GM19324 (cell line): ENCODE results near the gene SLC22A8.
"Not testable (repeated sequence)": the region's sequence is repeated elsewhere in the genome, so short reads cannot be mapped to it uniquely, and the experiment has no call there.

Source experiments
- ATAC-seq: cut with Tn5 transposase; IDR thresholded peaks from one replicate; pipeline ENCODE4 v1.9.1; 2021; ENCODE audit warnings: mild to moderate bottlenecking, moderate library complexity; ENCODE audit not compliant: unreplicated experiment, low FRiP score

SLC22A8 gene, protein sequence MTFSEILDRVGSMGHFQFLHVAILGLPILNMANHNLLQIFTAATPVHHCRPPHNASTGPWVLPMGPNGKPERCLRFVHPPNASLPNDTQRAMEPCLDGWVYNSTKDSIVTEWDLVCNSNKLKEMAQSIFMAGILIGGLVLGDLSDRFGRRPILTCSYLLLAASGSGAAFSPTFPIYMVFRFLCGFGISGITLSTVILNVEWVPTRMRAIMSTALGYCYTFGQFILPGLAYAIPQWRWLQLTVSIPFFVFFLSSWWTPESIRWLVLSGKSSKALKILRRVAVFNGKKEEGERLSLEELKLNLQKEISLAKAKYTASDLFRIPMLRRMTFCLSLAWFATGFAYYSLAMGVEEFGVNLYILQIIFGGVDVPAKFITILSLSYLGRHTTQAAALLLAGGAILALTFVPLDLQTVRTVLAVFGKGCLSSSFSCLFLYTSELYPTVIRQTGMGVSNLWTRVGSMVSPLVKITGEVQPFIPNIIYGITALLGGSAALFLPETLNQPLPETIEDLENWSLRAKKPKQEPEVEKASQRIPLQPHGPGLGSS

DNA sequence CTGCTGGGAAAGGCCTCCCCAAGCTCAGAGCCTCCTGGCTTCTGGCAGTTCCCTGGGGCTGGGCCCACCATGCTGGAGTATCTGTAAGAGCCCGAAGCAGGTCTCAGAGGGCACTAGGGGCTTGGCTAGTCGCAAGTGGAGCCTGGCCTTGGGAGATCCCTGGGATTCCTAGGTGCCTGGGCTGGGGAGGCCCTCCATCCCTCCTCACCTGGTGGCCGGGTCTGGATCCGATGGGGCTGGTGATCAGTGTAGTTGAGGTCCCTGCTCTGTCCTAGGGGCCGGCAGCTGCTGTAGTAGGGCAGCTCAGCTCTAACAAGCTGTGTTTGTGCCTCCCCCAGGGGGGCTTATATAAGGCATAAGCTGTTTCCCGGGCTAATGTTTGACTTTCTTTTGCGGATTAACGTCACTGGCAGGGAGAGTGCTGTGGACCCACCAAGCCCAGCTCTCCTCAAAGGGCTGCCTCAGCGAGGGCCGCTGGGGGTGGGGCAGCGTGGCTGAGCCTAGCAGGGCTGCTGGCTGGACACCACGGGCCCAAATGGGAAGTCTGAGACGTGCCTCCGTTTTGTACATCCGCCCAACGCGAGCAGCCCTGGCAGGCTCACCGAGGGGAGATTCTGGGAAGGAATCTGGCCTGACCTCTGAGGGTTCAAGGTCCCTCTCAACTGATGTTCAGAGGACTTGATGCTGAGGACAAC lies at the start of gene SLC22A8:
SLC22A8 (minus strand) TSS at position 321 of the 695 bp plus-strand sequence. CDS start 883 bp downstream, outside the sequence.
- ATAC-seq: no peak

DNA sequence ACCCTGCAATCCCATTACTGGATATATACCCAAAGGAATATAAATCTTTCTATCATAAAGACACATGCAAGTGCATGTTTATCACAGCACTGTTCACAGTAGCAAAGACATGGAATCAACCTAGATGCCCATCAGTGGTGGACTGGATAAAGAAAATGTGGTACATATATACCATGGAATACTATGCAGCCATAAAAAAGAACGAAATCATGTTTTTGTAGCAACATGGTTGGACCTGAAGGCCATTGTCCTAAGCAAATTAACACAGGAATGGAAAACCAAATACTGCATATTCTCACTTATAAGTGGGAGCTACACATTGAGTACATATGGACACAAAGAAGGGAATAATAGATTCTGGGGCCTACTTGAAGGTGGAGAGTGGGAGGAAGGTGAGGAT lies 30.6 kb upstream of the SLC22A8 start:
- not testable (repeated sequence) for ATAC-seq

- no peak for ATAC-seq
Measured at GRCh38 chr11:63042596-63042995, 27.0 kb upstream of the SLC22A8 start.

- no peak for ATAC-seq
Measured at GRCh38 chr11:63032457-63032856, 16.8 kb upstream of the SLC22A8 start.

- ATAC-seq: no peak
Measured at GRCh38 chr11:63023841-63024648, 8.4 kb upstream of the SLC22A8 start.

DNA sequence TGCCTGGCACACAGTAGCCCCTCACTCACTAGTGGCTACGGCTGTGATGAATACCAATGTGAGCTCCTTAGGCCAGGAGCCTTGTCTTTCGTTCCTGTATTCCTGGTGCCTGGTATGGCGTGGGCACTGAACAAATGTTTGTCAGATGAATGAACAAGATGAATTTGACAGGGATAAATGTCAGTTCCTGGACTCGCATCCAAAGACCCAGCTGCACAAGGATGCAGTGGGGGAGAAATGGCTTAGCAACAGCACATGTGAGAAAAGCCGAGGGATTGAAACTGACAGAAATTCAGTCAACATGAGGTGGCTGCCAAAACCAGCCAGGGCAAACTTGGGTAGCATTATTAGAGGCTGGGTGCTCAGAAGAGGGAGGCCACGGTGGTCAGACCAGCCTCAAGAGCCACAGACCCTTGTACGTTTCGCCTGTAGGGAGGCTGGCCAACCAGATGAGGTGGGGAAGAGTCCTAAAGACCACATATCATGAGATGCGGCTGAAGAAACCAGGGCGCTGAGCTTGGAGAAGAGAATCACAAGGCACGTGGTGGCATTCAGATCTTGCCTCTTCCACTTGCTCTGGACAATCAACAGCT lies 7.7 kb upstream of the SLC22A8 start:
- ATAC-seq: no peak

- no peak for ATAC-seq
Measured at GRCh38 chr11:63022441-63022840, 6.8 kb upstream of the SLC22A8 start.

DNA sequence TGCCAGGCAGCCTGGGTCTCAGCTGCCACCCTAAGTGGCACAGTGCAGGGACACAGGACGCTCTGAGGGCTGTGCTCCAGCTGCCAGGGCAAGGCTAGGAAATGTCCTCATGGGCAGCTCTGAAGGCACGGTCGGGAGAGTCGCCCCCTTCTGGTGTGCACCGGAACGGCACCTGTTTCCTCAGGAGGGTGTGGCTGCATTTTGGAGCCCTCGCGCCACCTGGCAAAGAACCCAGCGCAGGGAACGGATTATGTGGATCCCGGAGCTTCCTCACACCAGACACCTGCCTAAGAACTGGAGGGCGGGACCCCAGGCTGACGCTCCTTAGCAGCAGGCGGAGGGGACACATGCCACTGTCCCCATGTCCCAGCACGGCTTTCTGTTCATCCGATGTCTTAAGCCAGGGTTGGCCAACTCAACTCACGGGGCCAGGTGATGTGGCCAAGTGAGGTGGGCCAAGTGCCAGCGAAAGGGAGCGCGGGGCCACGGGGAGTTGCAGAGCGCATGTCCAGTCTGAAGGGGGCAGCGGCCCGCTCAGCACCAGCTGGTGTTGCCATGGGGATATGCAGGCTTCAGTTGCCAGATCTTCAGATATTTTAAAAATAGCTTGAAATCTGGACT lies 5.1 kb upstream of the SLC22A8 start:
- ATAC-seq: no peak

GRCh38 chr11:63019506-63019905 lies 3.9 kb upstream of the SLC22A8 start:
- ATAC-seq: no peak

- no peak for ATAC-seq
Measured at GRCh38 chr11:63017306-63017974, 1.8 kb upstream of the SLC22A8 start.

- ATAC-seq: no peak
Measured at GRCh38 chr11:63014408-63015055, 1.1 kb downstream of the SLC22A8 start.

DNA sequence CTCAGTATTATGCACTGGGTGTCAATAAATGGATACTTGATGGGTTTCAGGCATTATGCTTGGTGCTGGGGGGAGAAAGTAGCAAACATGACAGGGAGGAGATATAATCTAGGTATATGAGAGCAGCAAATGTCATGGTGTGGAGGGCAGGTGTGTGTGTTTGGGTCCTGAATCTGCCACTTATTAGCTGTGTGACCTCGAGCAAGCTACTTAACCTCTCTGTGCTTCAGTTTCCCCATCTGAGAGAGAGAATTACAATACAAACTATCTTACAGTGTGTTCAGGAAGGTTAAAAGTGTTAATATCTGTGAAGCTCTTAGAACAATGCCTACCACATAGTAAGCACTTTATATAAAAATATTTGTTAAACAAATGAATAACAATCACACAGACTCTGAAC lies 2.8 kb downstream of the SLC22A8 start:
- ATAC-seq: no peak

DNA sequence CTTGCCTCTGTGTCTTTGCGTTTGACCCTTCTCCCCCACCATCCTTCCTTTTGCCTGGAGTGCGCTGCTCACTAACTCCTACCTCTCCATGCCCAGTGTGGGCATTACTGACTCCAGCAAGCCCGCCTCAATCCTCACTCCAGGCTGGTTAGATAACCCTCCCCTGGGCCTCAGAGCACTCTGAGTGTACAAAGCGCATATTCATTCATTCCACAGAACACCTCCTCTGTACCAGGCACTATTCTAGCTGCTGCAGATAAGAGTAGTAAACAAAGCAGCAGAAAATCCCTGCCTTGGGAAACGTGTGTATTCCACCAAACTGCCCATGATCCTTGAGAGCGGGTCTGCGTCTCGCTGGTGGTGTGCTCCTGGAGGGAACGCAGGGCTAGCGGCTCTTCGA lies 3.2 kb downstream of the SLC22A8 start:
- no peak for ATAC-seq

- no peak for ATAC-seq
Measured at GRCh38 chr11:63010934-63011439, 4.7 kb downstream of the SLC22A8 start.

DNA sequence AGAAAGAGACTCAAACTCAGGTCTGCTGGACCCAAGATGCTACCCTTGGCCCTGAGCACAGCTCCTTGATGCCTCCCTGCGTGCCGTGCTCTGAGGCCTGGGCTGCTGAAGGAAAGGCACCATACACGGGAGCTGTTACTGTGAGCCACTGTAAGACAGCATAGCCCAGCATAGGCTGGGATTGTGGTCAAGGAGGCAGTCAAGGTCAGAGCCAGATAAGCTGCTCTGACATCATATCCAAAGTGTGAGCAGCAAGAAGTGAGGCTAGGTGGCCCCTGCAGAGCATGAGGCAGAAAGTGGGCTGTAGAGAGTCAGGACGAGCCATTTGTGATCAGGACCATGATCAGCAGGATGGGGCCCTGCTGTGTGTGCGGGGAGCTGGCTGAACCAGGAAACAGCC lies 7.7 kb downstream of the SLC22A8 start:
- ATAC-seq: no peak

DNA sequence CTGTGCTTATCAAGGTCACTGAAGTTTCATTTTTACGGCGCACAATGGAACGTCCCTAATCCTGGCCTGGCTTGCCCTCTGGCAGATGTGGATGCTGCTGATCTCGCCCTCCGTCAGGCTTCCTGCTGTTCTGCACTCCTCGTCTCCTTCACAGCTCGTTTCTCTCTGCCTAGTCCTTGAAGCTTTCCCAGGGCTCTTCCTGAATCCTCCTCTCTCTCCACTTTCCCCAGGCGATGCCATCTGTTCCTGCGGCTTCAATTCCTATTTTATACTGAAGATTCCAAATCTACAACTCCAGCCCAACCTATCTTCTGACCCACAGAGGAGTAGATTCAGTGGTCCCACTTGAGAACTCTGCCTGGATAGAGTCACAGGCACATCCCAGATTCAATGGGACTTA lies 14.2 kb downstream of the SLC22A8 start:
- ATAC-seq: no peak

DNA sequence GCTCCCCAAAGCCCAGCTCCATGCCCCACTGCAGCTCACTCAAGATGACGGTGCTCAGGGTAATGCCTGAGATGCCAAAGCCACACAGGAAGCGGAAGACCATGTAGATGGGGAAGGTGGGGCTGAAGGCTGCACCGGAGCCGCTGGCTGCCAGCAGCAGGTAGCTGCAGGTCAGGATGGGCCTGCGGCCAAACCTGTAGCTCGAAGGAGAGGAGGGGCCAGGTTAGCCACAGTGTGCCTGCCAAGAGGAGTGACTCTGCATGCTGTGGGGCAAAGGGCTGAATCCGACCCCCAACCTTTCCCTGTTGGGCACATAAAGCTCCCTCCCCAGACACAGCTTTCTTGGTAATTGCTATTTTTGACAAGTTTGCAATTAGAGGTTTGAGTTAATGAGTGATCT lies 16.0 kb downstream of the SLC22A8 start:
- ATAC-seq: no peak

DNA sequence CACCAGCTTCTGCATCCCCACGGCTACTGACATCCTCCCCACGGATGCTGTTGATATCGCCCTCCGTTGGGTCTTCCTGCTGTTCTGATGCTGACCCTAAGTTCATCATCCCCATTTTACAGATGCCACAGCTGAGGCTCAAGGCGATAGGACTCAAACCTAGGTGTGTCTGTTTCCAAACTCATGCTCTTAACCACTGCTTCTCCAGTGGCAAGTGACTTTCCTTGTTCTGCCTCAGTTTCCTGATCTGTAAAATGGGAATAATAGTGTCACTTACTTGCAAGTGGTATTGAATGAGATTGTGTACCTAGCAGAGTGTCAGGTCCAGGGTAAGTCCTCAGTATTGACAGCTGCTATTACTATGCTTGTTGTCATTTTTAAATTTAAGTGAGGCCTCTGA lies 16.5 kb downstream of the SLC22A8 start:
- no peak for ATAC-seq

DNA sequence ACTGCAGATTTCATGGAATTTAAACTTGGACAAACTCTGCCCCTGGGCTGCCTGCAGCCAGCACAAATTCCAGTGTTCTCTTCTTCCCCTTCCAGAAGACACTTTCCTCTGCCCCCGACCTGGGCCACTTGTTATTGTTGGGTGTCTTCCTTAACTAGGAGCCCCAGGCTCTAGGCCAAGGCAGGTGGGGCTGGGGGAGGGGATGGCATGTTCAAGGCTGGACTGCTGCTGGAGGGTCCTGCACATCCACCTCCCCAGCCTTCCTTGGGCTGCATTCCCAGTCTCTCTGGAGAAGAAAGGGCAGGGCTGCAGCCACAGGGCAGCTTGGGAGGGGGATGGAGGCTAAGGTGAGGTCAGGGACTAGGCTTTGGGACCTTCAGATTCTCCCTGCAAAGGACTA lies 19.4 kb downstream of the SLC22A8 start:
- no peak for ATAC-seq
